RWPE1 (cell line): ENCODE measurements around the gene SLC16A7.

Experiments
- CTCF ChIA-PET: fragments of 350-600 bp; sonication (Branson Sonifier 250); formaldehyde crosslinking; extraction: SDS; loops from one replicate; lab custom pipeline; 2021; lab: Yijun Ruan, JAX
- POLR2A ChIA-PET: fragments of 400-600 bp; formaldehyde crosslinking; extraction: SDS; loops from one replicate; lab custom pipeline; 2020; ENCODE audit warnings: antibody characterized with exemption; ENCODE audit not compliant: low non-redundant PET; lab: Yijun Ruan, JAX
- DNase-seq: peaks from one replicate; pipeline ENCODE4 v3.0.0; 2012; ENCODE audit warnings: low spot score
- H3K27ac ChIP-seq: fragments of 450-650 bp; 2 replicates; pipeline ENCODE4 v1.5.1; 2017
- TF ChIP-seq, protein P1 (sequence below): fragments of 450-650 bp; conservative IDR thresholded peaks from 2 replicates; pipeline ENCODE4 v1.5.1; 2017; ENCODE audit warnings: low read depth, mild to moderate bottlenecking

The SLC16A7 gene

GRCh38 chr12:59619461-59620240 is 23.8 kb downstream of the SLC16A7 start:
- TF ChIP-seq, protein P1, sequence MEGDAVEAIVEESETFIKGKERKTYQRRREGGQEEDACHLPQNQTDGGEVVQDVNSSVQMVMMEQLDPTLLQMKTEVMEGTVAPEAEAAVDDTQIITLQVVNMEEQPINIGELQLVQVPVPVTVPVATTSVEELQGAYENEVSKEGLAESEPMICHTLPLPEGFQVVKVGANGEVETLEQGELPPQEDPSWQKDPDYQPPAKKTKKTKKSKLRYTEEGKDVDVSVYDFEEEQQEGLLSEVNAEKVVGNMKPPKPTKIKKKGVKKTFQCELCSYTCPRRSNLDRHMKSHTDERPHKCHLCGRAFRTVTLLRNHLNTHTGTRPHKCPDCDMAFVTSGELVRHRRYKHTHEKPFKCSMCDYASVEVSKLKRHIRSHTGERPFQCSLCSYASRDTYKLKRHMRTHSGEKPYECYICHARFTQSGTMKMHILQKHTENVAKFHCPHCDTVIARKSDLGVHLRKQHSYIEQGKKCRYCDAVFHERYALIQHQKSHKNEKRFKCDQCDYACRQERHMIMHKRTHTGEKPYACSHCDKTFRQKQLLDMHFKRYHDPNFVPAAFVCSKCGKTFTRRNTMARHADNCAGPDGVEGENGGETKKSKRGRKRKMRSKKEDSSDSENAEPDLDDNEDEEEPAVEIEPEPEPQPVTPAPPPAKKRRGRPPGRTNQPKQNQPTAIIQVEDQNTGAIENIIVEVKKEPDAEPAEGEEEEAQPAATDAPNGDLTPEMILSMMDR: no peak
- POLR2A ChIA-PET: no interaction called here
- CTCF ChIA-PET: no interaction called here
- no peak overlapping the region for H3K27ac ChIP-seq
- no peak for DNase-seq

- DNase-seq: no peak
Measured at GRCh38 chr12:59620326-59620725, 24.5 kb downstream of the SLC16A7 start.

DNA sequence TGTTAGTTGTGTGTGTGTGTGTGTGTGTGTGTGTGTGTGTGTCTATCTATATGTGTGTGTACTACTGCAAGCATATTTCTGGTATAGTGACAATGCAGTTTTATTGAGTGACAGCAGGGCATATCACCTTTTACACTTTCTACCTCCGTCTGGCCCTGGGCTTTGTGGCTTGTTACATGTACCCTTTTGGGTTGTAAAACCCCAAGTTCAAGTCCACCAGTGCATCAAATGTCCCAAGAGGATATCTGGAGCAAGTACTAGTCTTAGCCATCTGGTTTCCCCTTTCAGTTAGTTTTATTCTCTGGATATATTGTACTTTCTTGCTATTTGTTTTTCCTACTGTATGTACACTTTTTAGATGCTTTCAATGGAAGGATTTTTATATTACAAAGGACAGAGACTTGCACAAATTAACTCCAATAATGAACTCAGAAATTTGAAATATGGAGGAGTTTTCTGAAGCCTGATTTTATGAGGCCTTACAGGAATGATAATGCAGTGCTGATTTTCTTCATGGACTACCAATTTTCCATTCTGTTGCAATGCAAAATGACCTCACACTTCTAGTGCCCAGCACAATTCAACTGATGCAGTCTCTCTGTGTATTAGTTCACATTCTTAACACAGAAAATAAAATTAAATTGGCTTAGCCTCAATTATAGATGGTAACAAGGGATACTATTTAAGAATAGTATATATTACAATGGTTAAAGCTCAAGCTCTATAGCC is 29.1 kb downstream of the SLC16A7 start:
- no peak overlapping the region for H3K27ac ChIP-seq
- TF ChIP-seq, protein P1: no peak
- DNase-seq: no peak
- POLR2A ChIA-PET: no interaction called here
- CTCF ChIA-PET: no interaction called here

More at GRCh38 chr12:59620326-59620725, 24.5 kb downstream of the SLC16A7 start:
- no peak overlapping the region for H3K27ac ChIP-seq
- POLR2A ChIA-PET: no interaction called here
- CTCF ChIA-PET: no interaction called here
- TF ChIP-seq, protein P1: no peak

- ChIA-PET CTCF (no interaction called here), POLR2A (no interaction called here)
- H3K27ac ChIP-seq: no peak overlapping the region
- DNase-seq: peak; percentile 16
- TF ChIP-seq, protein P1: no peak
Measured at GRCh38 chr12:59626382-59626781, 30.6 kb downstream of the SLC16A7 start.

GRCh38 chr12:59627582-59627981 is 31.8 kb downstream of the SLC16A7 start:
- TF ChIP-seq, protein P1: no peak
- ChIA-PET CTCF (no interaction called here), POLR2A (no interaction called here)

DNA sequence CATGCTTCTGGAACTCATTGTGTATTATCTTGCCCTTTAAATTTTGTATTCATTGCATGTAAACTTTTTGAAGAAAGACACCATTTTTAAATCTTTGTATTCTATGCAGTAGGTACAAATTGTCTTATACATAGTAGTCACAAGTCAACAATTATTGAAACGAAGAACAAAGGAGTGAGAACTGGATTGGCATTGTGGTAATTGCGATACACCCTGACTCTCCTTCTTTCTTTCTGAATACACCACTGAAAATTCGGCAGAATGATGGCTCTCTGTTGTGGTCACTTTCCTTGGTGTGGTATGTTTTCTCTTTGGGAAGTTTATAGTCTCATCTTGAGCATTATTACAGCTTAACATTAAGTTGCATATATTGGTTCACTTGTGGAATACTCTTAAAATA is 34.1 kb downstream of the SLC16A7 start:
- POLR2A ChIA-PET: no interaction called here
- TF ChIP-seq, protein P1: no peak
- H3K27ac ChIP-seq: no peak overlapping the region
- CTCF ChIA-PET: no interaction called here
- no peak for DNase-seq

More at GRCh38 chr12:59627582-59627981, 31.8 kb downstream of the SLC16A7 start:
- H3K27ac ChIP-seq: no peak overlapping the region
- no peak for DNase-seq
